Measurements from ENCODE around the gene CLASP1.
"Not testable (repeated sequence)": the region's sequence is repeated elsewhere in the genome, so short reads cannot be mapped to it uniquely, and the experiment has no call there.

The CLASP1 gene

GRCh38 chr2:121648206-121649148, 785 bp downstream of the CLASP1 start:
- H3K27ac Mint-ChIP-seq = peak overlapping the region; percentile 100
- H3K9me3 Mint-ChIP-seq = no peaks in the 10 kb centered on the region
- peak; percentile 21 for DNase-seq
- peaks cover 6 to 17% of the 10 kb centered on the region in 2 donors for H3K36me3 Mint-ChIP-seq
- peak; percentile 24 to 27 for ATAC-seq (replicated peaks)
- no peaks in the 10 kb centered on the region for H3K27me3 Mint-ChIP-seq
- peaks cover 28 to 55% of the 10 kb centered on the region in 2 donors for H3K4me1 Mint-ChIP-seq
- H3K4me3 Mint-ChIP-seq = peak overlapping the region; percentile 98 to 100

- peak overlapping the region in 1 of 2 donors; percentile 19 for H3K4me3 Mint-ChIP-seq
- H3K4me1 Mint-ChIP-seq = peaks cover 25 to 48% of the 10 kb centered on the region in 2 donors
- H3K9me3 Mint-ChIP-seq = no peaks in the 10 kb centered on the region
- ATAC-seq (replicated peaks) (no peak), DNase-seq (no peak)
- peaks cover 7 to 17% of the 10 kb centered on the region in 2 donors for H3K36me3 Mint-ChIP-seq
- H3K27me3 Mint-ChIP-seq = no peaks in the 10 kb centered on the region
- H3K27ac Mint-ChIP-seq = no peak overlapping the region
These were observed 1.9 kb downstream of the CLASP1 start for GRCh38 chr2:121647396-121647795.

GRCh38 chr2:121644715-121645114, 4.5 kb downstream of the CLASP1 start:
- Mint-ChIP-seq H3K9me3 (no peaks in the 10 kb centered on the region), H3K27ac (no peak overlapping the region), H3K4me3 (no peak overlapping the region), H3K36me3 (peaks cover 10 to 15% of the 10 kb centered on the region in 2 donors), H3K27me3 (no peaks in the 10 kb centered on the region), H3K4me1 (peaks cover 23 to 40% of the 10 kb centered on the region in 2 donors)
- ATAC-seq (replicated peaks) (no peak), DNase-seq (no peak)

- Mint-ChIP-seq H3K4me1 (peaks cover 23 to 40% of the 10 kb centered on the region in 2 donors), H3K27me3 (no peaks in the 10 kb centered on the region), H3K9me3 (no peaks in the 10 kb centered on the region)
These were observed 5.4 kb downstream of the CLASP1 start for GRCh38 chr2:121643877-121644276.

GRCh38 chr2:121640380-121641316, 8.6 kb downstream of the CLASP1 start:
- Mint-ChIP-seq H3K36me3 (peaks cover 21 to 34% of the 10 kb centered on the region in 2 donors), H3K4me3 (no peak overlapping the region), H3K9me3 (peaks cover 0 to 5% of the 10 kb centered on the region in 2 donors), H3K4me1 (peaks cover 17 to 24% of the 10 kb centered on the region in 2 donors), H3K27ac (no peak overlapping the region), H3K27me3 (no peaks in the 10 kb centered on the region)
- ATAC-seq (replicated peaks) = no peak
- DNase-seq = no peak

More at GRCh38 chr2:121643877-121644276, 5.4 kb downstream of the CLASP1 start:
- Mint-ChIP-seq H3K36me3 (peaks cover 14 to 19% of the 10 kb centered on the region in 2 donors), H3K4me3 (no peak overlapping the region), H3K27ac (no peak overlapping the region)
- DNase-seq = no peak
- ATAC-seq (replicated peaks) = no peak

GRCh38 chr2:121639846-121640245, 9.4 kb downstream of the CLASP1 start:
- H3K27me3 Mint-ChIP-seq; ATAC-seq (replicated peaks); H3K4me3 Mint-ChIP-seq; H3K27ac Mint-ChIP-seq; H3K9me3 Mint-ChIP-seq; DNase-seq: not testable (repeated sequence)
- H3K4me1 Mint-ChIP-seq = peaks cover 16 to 21% of the 10 kb centered on the region in 2 donors
- peaks cover 21 to 34% of the 10 kb centered on the region in 2 donors for H3K36me3 Mint-ChIP-seq

GRCh38 chr2:121638333-121638732, 10.9 kb downstream of the CLASP1 start:
- Mint-ChIP-seq H3K27me3 (no peaks in the 10 kb centered on the region), H3K4me1 (peaks cover 23 to 26% of the 10 kb centered on the region in 2 donors), H3K27ac (no peak overlapping the region), H3K9me3 (peaks cover 0 to 7% of the 10 kb centered on the region in 2 donors), H3K4me3 (no peak overlapping the region), H3K36me3 (peaks cover 26 to 38% of the 10 kb centered on the region in 2 donors)
- no peak for DNase-seq
- ATAC-seq (replicated peaks) = no peak

GRCh38 chr2:121635371-121635770, 13.9 kb downstream of the CLASP1 start:
- H3K27ac Mint-ChIP-seq = no peak overlapping the region
- ATAC-seq (replicated peaks) = no peak
- DNase-seq = no peak
- H3K36me3 Mint-ChIP-seq = peaks cover 22 to 39% of the 10 kb centered on the region in 2 donors
- peaks cover 0 to 7% of the 10 kb centered on the region in 2 donors for H3K9me3 Mint-ChIP-seq
- no peak overlapping the region for H3K4me3 Mint-ChIP-seq
- H3K4me1 Mint-ChIP-seq = peaks cover 19 to 22% of the 10 kb centered on the region in 2 donors
- no peaks in the 10 kb centered on the region for H3K27me3 Mint-ChIP-seq

- no peaks in the 10 kb centered on the region for H3K27me3 Mint-ChIP-seq
- H3K9me3 Mint-ChIP-seq = peaks cover 0 to 7% of the 10 kb centered on the region in 2 donors
- H3K36me3 Mint-ChIP-seq = peaks cover 17 to 34% of the 10 kb centered on the region in 2 donors
- DNase-seq (no peak), ATAC-seq (replicated peaks) (no peak)
- peaks cover 22 to 28% of the 10 kb centered on the region in 2 donors for H3K4me1 Mint-ChIP-seq
- H3K27ac Mint-ChIP-seq = peak overlapping the region; percentile 39
- H3K4me3 Mint-ChIP-seq = no peak overlapping the region
These were observed 14.6 kb downstream of the CLASP1 start for GRCh38 chr2:121634354-121635307.

GRCh38 chr2:121633463-121633862, 15.8 kb downstream of the CLASP1 start:
- H3K36me3 Mint-ChIP-seq = peaks cover 12 to 27% of the 10 kb centered on the region in 2 donors
- no peak overlapping the region for H3K4me3 Mint-ChIP-seq
- no peak overlapping the region for H3K27ac Mint-ChIP-seq
- peaks cover 0 to 7% of the 10 kb centered on the region in 2 donors for H3K9me3 Mint-ChIP-seq
- H3K4me1 Mint-ChIP-seq = peaks cover 22 to 28% of the 10 kb centered on the region in 2 donors
- no peak for ATAC-seq (replicated peaks)
- H3K27me3 Mint-ChIP-seq = no peaks in the 10 kb centered on the region
- no peak for DNase-seq

- DNase-seq (no peak), ATAC-seq (replicated peaks) (no peak)
- peaks cover 11 to 26% of the 10 kb centered on the region in 2 donors for H3K4me1 Mint-ChIP-seq
- H3K4me3 Mint-ChIP-seq = no peak overlapping the region
- peaks cover 2 to 4% of the 10 kb centered on the region in 2 donors for H3K9me3 Mint-ChIP-seq
- H3K27ac Mint-ChIP-seq = no peak overlapping the region
- H3K36me3 Mint-ChIP-seq = peaks cover 9 to 14% of the 10 kb centered on the region in 2 donors
- no peaks in the 10 kb centered on the region for H3K27me3 Mint-ChIP-seq
These were observed 21.7 kb downstream of the CLASP1 start for GRCh38 chr2:121627525-121628050.

- Mint-ChIP-seq H3K27me3 (no peaks in the 10 kb centered on the region), H3K27ac (no peak overlapping the region), H3K4me1 (peaks cover 11 to 26% of the 10 kb centered on the region in 2 donors), H3K4me3 (no peak overlapping the region), H3K36me3 (peaks cover 9 to 14% of the 10 kb centered on the region in 2 donors), H3K9me3 (peaks cover 2 to 4% of the 10 kb centered on the region in 2 donors)
- DNase-seq = no peak
- ATAC-seq (replicated peaks) = no peak
These were observed 22.3 kb downstream of the CLASP1 start for GRCh38 chr2:121626777-121627524.

All from stimulated activated naive B cell treated with anti-CD40 and anti-IgM and Interleukin-4, amounts not matched to agents 10 μg/mL and 1 μg/mL and 100 μg/mL, for 72 hours (primary cell).